Testis (tissue), 3 donors: ENCODE measurements around the gene TRIM46. TPM values are rescaled to one million over a fixed set of nuclear protein-coding genes. Genes with fewer than 3 reads are reported as not detected.
A peak's percentile ranks its signal among the peaks of the same experiment; 100 is the strongest.
"Not testable (repeated sequence)": the region's sequence is repeated elsewhere in the genome, so short reads cannot be mapped to it uniquely, and the experiment has no call there.

Source experiments
- DNase-seq: peaks from one replicate; pipeline ENCODE4 v3.0.0-alpha.2; 2019
- H3K27ac ChIP-seq, 2 donors: fragments of 200-600 bp; sonication (generic); one replicate each; pipeline ENCODE4 v1.5.1; 2019
- H3K27me3 ChIP-seq: fragments of 200-600 bp; sonication (generic); one replicate; pipeline ENCODE4 v1.5.1; 2019
- H3K36me3 ChIP-seq: fragments of 200-600 bp; sonication (generic); one replicate; pipeline ENCODE4 v1.5.1; 2017; ENCODE audit warnings: low read depth; ENCODE audit errors: missing control alignments
- H3K4me1 ChIP-seq: fragments of 200-600 bp; sonication (generic); one replicate; pipeline ENCODE4 v1.5.1; 2019
- H3K4me3 ChIP-seq, 2 donors: fragments of 200-600 bp; sonication (generic); one replicate each; pipeline ENCODE4 v1.5.1; 2017 to 2019
- H3K9me3 ChIP-seq: fragments of 200-600 bp; sonication (generic); one replicate; pipeline ENCODE4 v1.5.1; 2017
- CTCF ChIP-seq, 3 experiments: fragments of 450-650 bp in 2 of 3; fragments of 200-600 bp in 1 of 3; sonication (generic) in 1 of 3; IDR thresholded peaks; one replicate each; pipeline ENCODE4 v1.5.1; 2016 to 2019; ENCODE audit warnings: antibody characterized with exemption in 3 of 3, mild to moderate bottlenecking in 2 of 3, moderate library complexity in 1 of 3
- POLR2A ChIP-seq: fragments of 450-650 bp; IDR thresholded peaks from one replicate; pipeline ENCODE4 v1.6.1; 2017; ENCODE audit warnings: antibody characterized with exemption, mild to moderate bottlenecking, moderate library complexity
- WGBS, 2 donors: methylation state at CpG; one replicate each; pipeline ENCODE4 v1.1.5; 2018; 5-methylcytosine and 5-hydroxymethylcytosine counted together
- intact Hi-C: fragments of 100-400 bp; cut with DNase I; formaldehyde crosslinking; loops from one replicate; pipeline ENCODE4 v1.15.1; 2023; ENCODE audit warnings: low total_unique reads
- polyA plus RNA-seq: library from polyadenylated mRNA; stranded (reverse); fragments of 350-450 nt; fragmentation: Illumina TruSeq; extraction: RNeasy Lipid Tissue Mini Kit (QIAGEN cat#74804); gene quantifications from one replicate; pipeline ENCODE4 v1.2.3, GENCODE V29; 2014; ENCODE audit warnings: low read depth, low replicate concordance; ENCODE audit not compliant: insufficient read depth
- total RNA-seq, 2 donors: library from RNA; depleted of rRNA; stranded (reverse); fragments of >200 nt; gene quantifications; one replicate each; pipeline ENCODE4 v1.2.3, GENCODE V29; 2016

TRIM46 gene
- total and polyA plus RNA-seq, 3 donors from 2014 or later = 3.7 to 4.0 (median 3.9) TPM

GRCh38 chr1:155209312-155209721, 35.7 kb downstream of the TRIM46 start:
- WGBS, 2 donors = 3% methylated on average over 12 to 13 of the region's 13 CpGs
- Histone ChIP-seq H3K4me3 (peak overlapping the region; percentile 80 to 85), H3K9me3 (no peaks in the 10 kb centered on the region), H3K27me3 (no peaks in the 10 kb centered on the region), H3K36me3 (no peaks in the 10 kb centered on the region), H3K4me1 (peaks cover 22% of the 10 kb centered on the region), H3K27ac (peak overlapping the region; percentile 91 to 99)
- no peak for DNase-seq
- intact Hi-C loops = no loop called here
- no peak for TF ChIP-seq POLR2A
- no peak for TF ChIP-seq CTCF (IDR thresholded peaks at IDR 0.05)

DNA sequence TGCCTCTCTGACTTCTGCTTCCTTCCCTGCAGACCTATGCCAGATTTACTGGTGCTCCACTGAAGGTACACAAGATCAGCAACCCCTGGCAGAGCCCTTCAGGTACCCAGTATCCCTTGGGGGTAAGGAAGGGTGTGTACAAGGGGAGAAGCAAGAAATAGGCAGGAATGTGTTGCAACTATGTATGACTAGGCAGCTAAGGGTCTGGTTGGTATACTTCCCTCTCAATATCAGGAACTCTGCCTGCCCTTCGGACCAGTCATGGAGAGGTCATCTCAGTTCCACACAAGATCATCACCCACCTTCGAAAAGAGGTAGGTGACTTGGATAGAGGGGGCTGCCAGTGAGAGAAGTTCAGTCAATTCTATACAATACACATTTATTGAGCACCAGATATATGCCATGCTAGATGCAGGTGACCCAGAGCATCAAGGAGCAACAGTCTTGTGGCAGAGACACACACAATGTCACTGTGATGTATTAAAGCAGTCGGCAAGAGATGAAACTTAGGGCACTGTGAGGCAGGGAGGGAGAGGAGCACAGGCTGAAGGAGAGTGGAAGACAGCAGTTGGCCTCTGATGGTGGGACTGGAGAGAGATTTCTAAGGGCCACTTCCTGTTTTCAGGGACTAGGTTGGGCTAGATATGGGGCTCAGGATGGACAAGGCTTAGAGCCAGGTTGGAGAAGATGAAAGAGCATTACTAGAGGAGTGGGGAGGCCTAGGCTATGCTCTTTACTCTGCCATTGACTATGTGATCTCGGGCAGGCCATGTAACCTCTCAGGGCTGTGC, 36.9 kb downstream of the TRIM46 start:
- 78 to 85% methylated on average over 4 of the region's 4 CpGs for WGBS, 2 donors
- H3K9me3 ChIP-seq = no peaks in the 10 kb centered on the region

DNA sequence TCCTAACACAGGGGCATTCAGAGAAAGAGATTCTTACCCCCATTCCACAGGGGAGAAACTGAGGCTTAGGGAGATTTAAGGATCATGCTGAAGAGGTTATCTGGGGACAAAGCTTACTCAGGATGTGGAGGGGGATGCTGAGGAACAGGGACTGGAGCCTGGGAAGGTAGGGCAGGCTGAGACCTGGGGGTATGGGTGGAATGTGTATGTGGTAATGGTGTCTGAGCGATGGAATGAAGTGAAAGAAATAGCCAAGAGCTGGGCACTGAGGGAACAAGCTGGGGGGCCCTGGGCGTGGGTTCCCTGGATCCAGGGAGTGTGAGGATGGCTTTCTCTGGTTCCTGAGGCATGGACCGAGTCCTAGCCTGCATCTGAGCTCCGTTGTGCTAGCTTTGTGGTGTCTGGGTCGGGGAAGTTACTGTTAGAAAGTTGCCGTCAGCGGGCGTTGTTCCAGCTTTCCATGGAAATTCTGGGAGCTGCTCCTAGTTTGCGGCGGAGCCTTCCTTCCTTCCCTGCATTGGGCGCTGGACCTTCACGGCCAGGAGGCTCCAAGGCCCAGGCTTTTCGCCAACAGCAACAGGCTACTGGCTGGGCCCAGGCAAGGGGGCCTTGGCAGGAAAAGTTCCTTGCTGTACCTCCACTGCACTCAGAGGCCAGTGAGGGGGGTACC, 37.9 kb downstream of the TRIM46 start:
- H3K9me3 ChIP-seq, H3K27me3 ChIP-seq, H3K27ac ChIP-seq, H3K4me3 ChIP-seq, intact Hi-C loops, H3K36me3 ChIP-seq: not testable (repeated sequence)
- WGBS, 2 donors = 61 to 66% methylated on average over 8 to 13 of the region's 13 CpGs
- peak; percentile 47 for DNase-seq
- peaks cover 22% of the 10 kb centered on the region for H3K4me1 ChIP-seq

More for the DNA sequence above, 36.9 kb downstream of the TRIM46 start:
- Histone ChIP-seq H3K36me3 (no peaks in the 10 kb centered on the region), H3K27ac (no peak overlapping the region), H3K27me3 (no peaks in the 10 kb centered on the region), H3K4me1 (peaks cover 22% of the 10 kb centered on the region), H3K4me3 (no peak overlapping the region)
- DNase-seq = no peak
- TF ChIP-seq CTCF (IDR thresholded peaks at IDR 0.05) (no peak), POLR2A (no peak)
- intact Hi-C loops = no loop called here

GRCh38 chr1:155212051-155212440, 38.4 kb downstream of the TRIM46 start:
- H3K9me3 ChIP-seq, H3K27me3 ChIP-seq, H3K27ac ChIP-seq, intact Hi-C loops, H3K36me3 ChIP-seq, H3K4me3 ChIP-seq, DNase-seq: not testable (repeated sequence)
- peaks cover 17% of the 10 kb centered on the region for H3K4me1 ChIP-seq
- WGBS, 2 donors = 62% methylated on average over 7 of the region's 7 CpGs; no CpG with 5 or more reads in 1 of the 2 donors

DNA sequence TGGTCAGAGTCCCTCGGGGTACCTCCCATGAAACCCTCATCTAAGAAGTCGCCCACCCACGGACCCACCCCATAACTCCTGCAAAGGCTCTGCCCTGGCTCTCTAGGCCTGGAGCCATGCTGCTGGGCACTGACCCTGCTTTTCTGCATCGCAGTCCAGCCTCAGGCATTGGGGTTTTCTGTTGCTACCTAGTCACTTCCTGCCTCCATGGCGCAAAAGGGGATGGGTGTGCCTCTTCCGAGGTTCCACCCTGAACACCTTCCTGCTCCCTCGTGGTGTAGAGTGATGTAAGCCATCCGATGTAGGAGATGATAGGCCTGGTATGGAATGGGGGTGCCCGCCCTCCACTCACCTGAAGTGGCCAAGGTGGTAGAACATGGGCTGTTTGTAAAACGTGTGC, 41.1 kb downstream of the TRIM46 start:
- H3K4me1 ChIP-seq, intact Hi-C loops, H3K36me3 ChIP-seq, H3K27me3 ChIP-seq, H3K27ac ChIP-seq, H3K4me3 ChIP-seq, DNase-seq, H3K9me3 ChIP-seq: not testable (repeated sequence)
- WGBS, 2 donors = 43 to 87% methylated on average over 1 to 8 of the region's 10 CpGs

GRCh38 chr1:155218854-155219591, 45.4 kb downstream of the TRIM46 start:
- Histone ChIP-seq H3K4me3 (no peak overlapping the region), H3K27ac (no peak overlapping the region), H3K27me3 (no peaks in the 10 kb centered on the region), H3K9me3 (no peaks in the 10 kb centered on the region), H3K4me1 (no peaks in the 10 kb centered on the region), H3K36me3 (no peaks in the 10 kb centered on the region)
- TF ChIP-seq CTCF (IDR thresholded peaks at IDR 0.05) = no peak
- TF ChIP-seq POLR2A = no peak
- 35 to 49% methylated on average over 7 of the region's 7 CpGs for WGBS, 2 donors
- DNase-seq = peak; percentile 80
- intact Hi-C loops = no loop called here
